ENCODE data around the gene CPA5.

Gene CPA5

GRCh38 chr7:130379921-130380860 lies 35.6 kb downstream of the CPA5 start, which contains the start of gene CPA1:
TSS of gene CPA1 (plus strand) at chr7:130380494. CDS start at chr7:130380521, 27 bp downstream.
- DNase-seq = no peak

GRCh38 chr7:130380861-130381455 lies 36.3 kb downstream of the CPA5 start:
- DNase-seq = no peak

GRCh38 chr7:130381468-130382312 lies 37.1 kb downstream of the CPA5 start:
- no peak for DNase-seq

- DNase-seq = no peak
These were observed 38.8 kb downstream of the CPA5 start for GRCh38 chr7:130383187-130383980.

GRCh38 chr7:130384371-130384801 lies 39.8 kb downstream of the CPA5 start:
- DNase-seq = no peak

GRCh38 chr7:130384841-130385599 lies 40.4 kb downstream of the CPA5 start:
- no peak for DNase-seq

- no peak for DNase-seq
These were observed 41.0 kb downstream of the CPA5 start for GRCh38 chr7:130385600-130386066.

- DNase-seq = no peak
These were observed 42.3 kb downstream of the CPA5 start for GRCh38 chr7:130386876-130387275.

GRCh38 chr7:130387306-130387627 lies 42.7 kb downstream of the CPA5 start:
- no peak for DNase-seq

- DNase-seq = no peak
These were observed 43.2 kb downstream of the CPA5 start for GRCh38 chr7:130387628-130388403.

- DNase-seq = no peak
These were observed 44.1 kb downstream of the CPA5 start for GRCh38 chr7:130388671-130389070.

- no peak for DNase-seq
These were observed 45.9 kb downstream of the CPA5 start for GRCh38 chr7:130390486-130390885.

GRCh38 chr7:130393101-130393561 lies 48.5 kb downstream of the CPA5 start:
- no peak for DNase-seq

- DNase-seq = no peak
These were observed 49.3 kb downstream of the CPA5 start for GRCh38 chr7:130393841-130394411.

- no peak for DNase-seq
These were observed 50.0 kb downstream of the CPA5 start for GRCh38 chr7:130394421-130395195.

GRCh38 chr7:130395421-130395820 lies 50.8 kb downstream of the CPA5 start:
- no peak for DNase-seq

- no peak for DNase-seq
These were observed 51.5 kb downstream of the CPA5 start for GRCh38 chr7:130396109-130396508.

- no peak for DNase-seq
These were observed 52.6 kb downstream of the CPA5 start for GRCh38 chr7:130397051-130397757.

- no peak for DNase-seq
These were observed 53.1 kb downstream of the CPA5 start for GRCh38 chr7:130397758-130398073.

Data from NCI-H1694 treated with DMSO at 0.1 percent for 48 hours (cell line).